Panc1 (cell line): ENCODE data around the gene ARHGDIA. TPM values are rescaled to one million over a fixed set of nuclear protein-coding genes. Genes with fewer than 3 reads are reported as not detected.
A peak's percentile ranks its signal among the peaks of the same experiment; 100 is the strongest.

Source experiments
- ATAC-seq: fragments of 200-7000 bp; cut with Tn5 transposase; 2 replicates; pipeline ENCODE4 v1.9.1; 2020; ENCODE audit warnings: mild to moderate bottlenecking, moderate library complexity
- BruUV-seq: library from RNA; stranded (reverse); fragments of 400-500 nt; replicated peaks from 2 replicates; lab custom pipeline; 2021; lab: Mats Ljungman, UMichigan
- CTCF ChIA-PET: fragments of 300-600 bp; sonication (Branson Sonifier 250); formaldehyde crosslinking; loops from one replicate; lab custom pipeline; 2022; ENCODE audit warnings: antibody characterized with exemption; lab: Charles Lee
- POLR2A ChIA-PET: fragments of 300-600 bp; sonication (Branson Sonifier 250); formaldehyde crosslinking; loops from one replicate; lab custom pipeline; 2022; ENCODE audit warnings: antibody characterized with exemption; lab: Charles Lee
- DNase-seq: peaks from one replicate; pipeline ENCODE4 v3.0.0-alpha.2; 2010; ENCODE audit warnings: low read depth, low spot score
- H3K27ac ChIP-seq: 2 replicates; pipeline ENCODE4 v1.5.1; 2011; ENCODE audit warnings: mild to moderate bottlenecking, low read length, inconsistent platforms
- H3K27me3 ChIP-seq: fragments of 200-500 bp; sonication (Bioruptor generic); 2 replicates; pipeline ENCODE4 v1.6.0; 2014; ENCODE audit warnings: low read length, inconsistent platforms; ENCODE audit not compliant: control insufficient read depth, insufficient read depth
- H3K36me3 ChIP-seq: fragments of 200-500 bp; sonication (Bioruptor generic); 2 replicates; pipeline ENCODE4 v1.5.1; 2014; ENCODE audit warnings: inconsistent platforms, mild to moderate bottlenecking, low read length, moderate library complexity; ENCODE audit not compliant: control insufficient read depth, insufficient read depth
- H3K4me1 ChIP-seq: 2 replicates; pipeline ENCODE4 v1.5.1; 2011; ENCODE audit warnings: inconsistent platforms, mild to moderate bottlenecking, low read length, moderate library complexity; ENCODE audit not compliant: control insufficient read depth, insufficient read depth
- H3K4me3 ChIP-seq, 2 experiments: 2 replicates each; pipeline ENCODE4 v1.5.1; 2011 to 2012; ENCODE audit warnings: low read depth in 2 of 2, low read length in 2 of 2, mild to moderate bottlenecking in 2 of 2, inconsistent platforms in 1 of 2, moderate library complexity in 1 of 2
- H3K9me3 ChIP-seq: fragments of 200-500 bp; sonication (Bioruptor generic); 2 replicates; pipeline ENCODE4 v1.5.1; 2014; ENCODE audit warnings: low read depth, mild to moderate bottlenecking, inconsistent platforms, low read length, moderate library complexity; ENCODE audit not compliant: control insufficient read depth, insufficient read depth
- CTCF ChIP-seq: fragments of 450-650 bp; IDR thresholded peaks from 2 replicates; pipeline ENCODE4 v1.5.1; 2017; ENCODE audit warnings: mild to moderate bottlenecking
- POLR2AphosphoS5 ChIP-seq: IDR thresholded peaks from 2 replicates; pipeline ENCODE4 v1.6.1; 2012; ENCODE audit warnings: mild to moderate bottlenecking, low read depth, low read length, moderate library complexity
- SIN3A ChIP-seq: IDR thresholded peaks from 2 replicates; pipeline ENCODE4 v1.6.1; 2012; ENCODE audit warnings: low read depth, mild to moderate bottlenecking, low read length, moderate library complexity, borderline replicate concordance; ENCODE audit not compliant: insufficient read depth
- TCF7L2 ChIP-seq: IDR thresholded peaks from 2 replicates; pipeline ENCODE4 v1.6.1; 2011; ENCODE audit warnings: mild to moderate bottlenecking, low read depth, low read length, inconsistent platforms
- in situ Hi-C: cut with HindIII; loops from 2 replicates; pipeline ENCODE4 v1.10.0; 2016; ENCODE audit warnings: low sequenced_read_pairs, low pct_unique_long_range_greater_than_20kb
- intact Hi-C: fragments of 100-400 bp; cut with micrococcal nuclease; formaldehyde crosslinking; loops from one replicate; pipeline ENCODE4 v1.10.0; 2022; ENCODE audit not compliant: unreplicated experiment
- total RNA-seq: library from RNA; stranded (reverse); gene quantifications from one replicate; pipeline ENCODE4 v1.2.1, GENCODE V29; 2021; ENCODE audit not compliant: unreplicated experiment
- TF ChIP-seq, protein P1 (sequence below), 2 experiments: IDR thresholded peaks; 2 replicates each; pipeline ENCODE4 v1.6.1; 2011 to 2012; ENCODE audit warnings: low read depth in 2 of 2, control low read depth in 1 of 2, low read length in 1 of 2, mild to moderate bottlenecking in 1 of 2, moderate library complexity in 1 of 2; ENCODE audit not compliant: insufficient read depth in 1 of 2

Gene ARHGDIA
- total RNA-seq, 1 experiment from 2014 or later: 420 TPM

GRCh38 chr17:81869221-81870130, 1.7 kb downstream of the ARHGDIA start:
- no peaks in the 10 kb centered on the region for H3K27me3 ChIP-seq
- peak overlapping the region; percentile 98 for H3K27ac ChIP-seq
- POLR2A ChIA-PET: interaction anchor here (0.9 kb wide), 2 partner anchors 56 to 150 kb away, joined by 3 read pairs; no protein-coding TSS in a partner anchor
- ATAC-seq (peak; percentile 9), DNase-seq (no peak)
- TF ChIP-seq CTCF: peak; percentile 99
- 0 out of 2 replicates have a peak, but pooled peaks have one; percentile 4 for TF ChIP-seq TCF7L2
- no peak for TF ChIP-seq POLR2AphosphoS5
- peak; percentile 81; the same call in 1 of the 2 replicates for TF ChIP-seq SIN3A
- no TSS peak for BruUV-seq
- peaks cover 54% of the 10 kb centered on the region for H3K4me1 ChIP-seq
- peak overlapping the region; percentile 77 to 93 for H3K4me3 ChIP-seq
- peaks cover 9% of the 10 kb centered on the region; the same call in 1 of the 2 replicates for H3K36me3 ChIP-seq
- CTCF ChIA-PET: interaction anchor here (0.6 kb wide), 1 partner anchor 474 kb away, joined by 7 read pairs; no protein-coding TSS in a partner anchor
- no peaks in the 10 kb centered on the region for H3K9me3 ChIP-seq
- intact Hi-C loops: loop anchor here (10.0 kb wide), 1 partner anchor 155 kb away; the partner anchor contains the start of genes CENPX and LRRC45
- in situ Hi-C loops: no loop called here

DNA sequence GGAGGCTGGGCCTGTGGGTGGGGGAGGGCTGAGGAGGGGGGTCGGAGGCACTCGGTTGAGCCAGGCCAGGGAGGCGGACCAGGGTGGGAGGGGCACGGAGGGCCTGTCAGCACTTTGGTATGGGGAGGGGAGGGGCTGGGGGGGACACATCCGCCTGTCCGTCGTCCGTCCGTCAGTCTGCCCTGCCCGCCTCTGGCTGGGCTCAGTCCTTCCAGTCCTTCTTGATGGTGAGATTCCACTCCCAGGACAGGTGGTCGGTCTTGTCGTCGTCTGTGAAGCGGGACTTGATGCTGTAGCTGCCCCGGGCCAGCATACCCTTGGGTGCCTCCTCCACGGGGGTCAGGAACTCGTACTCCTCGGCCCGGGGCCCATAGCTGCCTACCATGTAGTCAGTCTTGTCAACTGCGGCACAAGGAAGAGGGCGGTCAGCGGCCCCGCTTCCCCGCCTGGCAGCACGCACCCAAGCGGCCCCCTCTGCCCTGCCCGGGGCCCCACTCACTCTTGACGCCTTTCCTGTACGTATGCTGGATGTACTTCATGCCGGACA, 2.4 kb downstream of the ARHGDIA start:
- in situ Hi-C loops: no loop called here
- peaks cover 9% of the 10 kb centered on the region; the same call in 1 of the 2 replicates for H3K36me3 ChIP-seq
- intact Hi-C loops: loop anchor here (10.0 kb wide), 1 partner anchor 156 kb away; the partner anchor contains the start of genes CENPX and LRRC45
- peak; percentile 68; the same call in 1 of the 2 replicates for TF ChIP-seq SIN3A
- peak; percentile 66 for TF ChIP-seq POLR2AphosphoS5
- no peak for TF ChIP-seq CTCF
- TF ChIP-seq, protein P1, sequence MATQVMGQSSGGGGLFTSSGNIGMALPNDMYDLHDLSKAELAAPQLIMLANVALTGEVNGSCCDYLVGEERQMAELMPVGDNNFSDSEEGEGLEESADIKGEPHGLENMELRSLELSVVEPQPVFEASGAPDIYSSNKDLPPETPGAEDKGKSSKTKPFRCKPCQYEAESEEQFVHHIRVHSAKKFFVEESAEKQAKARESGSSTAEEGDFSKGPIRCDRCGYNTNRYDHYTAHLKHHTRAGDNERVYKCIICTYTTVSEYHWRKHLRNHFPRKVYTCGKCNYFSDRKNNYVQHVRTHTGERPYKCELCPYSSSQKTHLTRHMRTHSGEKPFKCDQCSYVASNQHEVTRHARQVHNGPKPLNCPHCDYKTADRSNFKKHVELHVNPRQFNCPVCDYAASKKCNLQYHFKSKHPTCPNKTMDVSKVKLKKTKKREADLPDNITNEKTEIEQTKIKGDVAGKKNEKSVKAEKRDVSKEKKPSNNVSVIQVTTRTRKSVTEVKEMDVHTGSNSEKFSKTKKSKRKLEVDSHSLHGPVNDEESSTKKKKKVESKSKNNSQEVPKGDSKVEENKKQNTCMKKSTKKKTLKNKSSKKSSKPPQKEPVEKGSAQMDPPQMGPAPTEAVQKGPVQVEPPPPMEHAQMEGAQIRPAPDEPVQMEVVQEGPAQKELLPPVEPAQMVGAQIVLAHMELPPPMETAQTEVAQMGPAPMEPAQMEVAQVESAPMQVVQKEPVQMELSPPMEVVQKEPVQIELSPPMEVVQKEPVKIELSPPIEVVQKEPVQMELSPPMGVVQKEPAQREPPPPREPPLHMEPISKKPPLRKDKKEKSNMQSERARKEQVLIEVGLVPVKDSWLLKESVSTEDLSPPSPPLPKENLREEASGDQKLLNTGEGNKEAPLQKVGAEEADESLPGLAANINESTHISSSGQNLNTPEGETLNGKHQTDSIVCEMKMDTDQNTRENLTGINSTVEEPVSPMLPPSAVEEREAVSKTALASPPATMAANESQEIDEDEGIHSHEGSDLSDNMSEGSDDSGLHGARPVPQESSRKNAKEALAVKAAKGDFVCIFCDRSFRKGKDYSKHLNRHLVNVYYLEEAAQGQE (IDR thresholded peaks at IDR 0.05; ENCODE audit: insufficient read depth in 1 of 2, low read depth in 2 of 2, low read length in 1 of 2): no peak
- CTCF ChIA-PET: no interaction called here
- peak; percentile 32 for ATAC-seq
- no peak for DNase-seq
- peaks cover 57% of the 10 kb centered on the region for H3K4me1 ChIP-seq
- peak overlapping the region; percentile 98 for H3K27ac ChIP-seq
- TSS peak; percentile 92 for BruUV-seq
- H3K27me3 ChIP-seq: no peaks in the 10 kb centered on the region
- H3K4me3 ChIP-seq: peak overlapping the region; percentile 77 to 93
- POLR2A ChIA-PET: interaction anchor here (0.9 kb wide), 1 partner anchor 56 kb away, joined by 3 read pairs; no protein-coding TSS in a partner anchor
- H3K9me3 ChIP-seq: no peaks in the 10 kb centered on the region
